SK-N-SH treated with all-trans-retinoic acid at 6 μM for 48 hours (cell line): ENCODE measurements around the gene ABCA12.

Source experiments
- PPARA ChIP-seq: fragments of 250-450 bp; sonication (Bioruptor Pico); IDR thresholded peaks from 2 replicates; pipeline ENCODE4 v1.5.0; 2020; ENCODE audit warnings: mild to moderate bottlenecking, borderline replicate concordance
- RARB ChIP-seq: fragments of 250-450 bp; sonication (Bioruptor Pico); IDR thresholded peaks from 2 replicates; pipeline ENCODE4 v1.8.0; 2021; ENCODE audit warnings: mild to moderate bottlenecking, moderate library complexity
- TOX ChIP-seq: fragments of 250-450 bp; sonication (Bioruptor Pico); IDR thresholded peaks from 2 replicates; pipeline ENCODE4 v1.8.0; 2021; ENCODE audit warnings: mild to moderate bottlenecking, moderate library complexity, borderline replicate concordance
- ZC3H10 ChIP-seq: fragments of 250-450 bp; sonication (Bioruptor Pico); IDR thresholded peaks from 2 replicates; pipeline ENCODE4 v1.5.1; 2021; ENCODE audit warnings: mild to moderate bottlenecking, moderate library complexity
- ZFP30 ChIP-seq: fragments of 450-650 bp; formaldehyde crosslinking; IDR thresholded peaks from 2 replicates; pipeline ENCODE4 v1.5.0; 2022; ENCODE audit warnings: mild to moderate bottlenecking, moderate library complexity
- ZNF565 ChIP-seq: fragments of 450-650 bp; formaldehyde crosslinking; conservative IDR thresholded peaks from 2 replicates; pipeline ENCODE4 v1.5.0; 2020; ENCODE audit warnings: low read depth, mild to moderate bottlenecking, moderate library complexity
- ZNF70 ChIP-seq: fragments of 450-650 bp; formaldehyde crosslinking; IDR thresholded peaks from 2 replicates; pipeline ENCODE4 v1.5.0; 2020; ENCODE audit warnings: mild to moderate bottlenecking, moderate library complexity
- ZNF8 ChIP-seq: fragments of 450-650 bp; formaldehyde crosslinking; IDR thresholded peaks from 2 replicates; pipeline ENCODE4 v1.5.0; 2020; ENCODE audit warnings: mild to moderate bottlenecking, moderate library complexity
- TF ChIP-seq, protein P1 (sequence below): fragments of 250-450 bp; sonication (Bioruptor Pico); IDR thresholded peaks from 2 replicates; pipeline ENCODE4 v1.8.0; 2020; ENCODE audit warnings: mild to moderate bottlenecking, moderate library complexity, borderline replicate concordance
- TF ChIP-seq, protein P2 (sequence below): fragments of 250-450 bp; sonication (Bioruptor Pico); IDR thresholded peaks from 2 replicates; pipeline ENCODE4 v1.5.1; 2020; ENCODE audit warnings: low read depth, mild to moderate bottlenecking, moderate library complexity

DNA sequence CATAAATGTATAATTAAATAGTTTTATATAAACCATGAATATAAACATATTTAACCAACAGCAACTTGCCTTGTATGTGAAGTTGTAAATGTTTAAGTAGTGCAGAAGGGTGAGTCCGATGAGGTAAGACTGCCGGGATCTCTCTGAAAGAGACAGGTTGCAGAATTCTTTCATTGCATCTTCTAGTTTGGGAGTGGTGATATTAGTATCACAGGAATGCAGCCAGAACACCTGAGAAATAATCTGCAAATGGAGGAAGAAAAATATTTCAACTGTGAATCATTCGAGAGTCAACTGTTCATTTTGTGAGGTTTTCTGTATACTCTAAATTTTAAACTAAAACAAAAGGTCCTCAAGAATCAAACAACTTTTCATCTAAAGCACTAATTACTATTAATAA, 123.0 kb downstream of the ABCA12 start:
- TF ChIP-seq ZC3H10 (CRISPR knock-in tag), result no peak
- TF ChIP-seq, protein P1, sequence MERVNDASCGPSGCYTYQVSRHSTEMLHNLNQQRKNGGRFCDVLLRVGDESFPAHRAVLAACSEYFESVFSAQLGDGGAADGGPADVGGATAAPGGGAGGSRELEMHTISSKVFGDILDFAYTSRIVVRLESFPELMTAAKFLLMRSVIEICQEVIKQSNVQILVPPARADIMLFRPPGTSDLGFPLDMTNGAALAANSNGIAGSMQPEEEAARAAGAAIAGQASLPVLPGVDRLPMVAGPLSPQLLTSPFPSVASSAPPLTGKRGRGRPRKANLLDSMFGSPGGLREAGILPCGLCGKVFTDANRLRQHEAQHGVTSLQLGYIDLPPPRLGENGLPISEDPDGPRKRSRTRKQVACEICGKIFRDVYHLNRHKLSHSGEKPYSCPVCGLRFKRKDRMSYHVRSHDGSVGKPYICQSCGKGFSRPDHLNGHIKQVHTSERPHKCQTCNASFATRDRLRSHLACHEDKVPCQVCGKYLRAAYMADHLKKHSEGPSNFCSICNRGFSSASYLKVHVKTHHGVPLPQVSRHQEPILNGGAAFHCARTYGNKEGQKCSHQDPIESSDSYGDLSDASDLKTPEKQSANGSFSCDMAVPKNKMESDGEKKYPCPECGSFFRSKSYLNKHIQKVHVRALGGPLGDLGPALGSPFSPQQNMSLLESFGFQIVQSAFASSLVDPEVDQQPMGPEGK (CRISPR knock-in tag), result no peak
- TF ChIP-seq RARB, result no peak
- TF ChIP-seq, protein P2, sequence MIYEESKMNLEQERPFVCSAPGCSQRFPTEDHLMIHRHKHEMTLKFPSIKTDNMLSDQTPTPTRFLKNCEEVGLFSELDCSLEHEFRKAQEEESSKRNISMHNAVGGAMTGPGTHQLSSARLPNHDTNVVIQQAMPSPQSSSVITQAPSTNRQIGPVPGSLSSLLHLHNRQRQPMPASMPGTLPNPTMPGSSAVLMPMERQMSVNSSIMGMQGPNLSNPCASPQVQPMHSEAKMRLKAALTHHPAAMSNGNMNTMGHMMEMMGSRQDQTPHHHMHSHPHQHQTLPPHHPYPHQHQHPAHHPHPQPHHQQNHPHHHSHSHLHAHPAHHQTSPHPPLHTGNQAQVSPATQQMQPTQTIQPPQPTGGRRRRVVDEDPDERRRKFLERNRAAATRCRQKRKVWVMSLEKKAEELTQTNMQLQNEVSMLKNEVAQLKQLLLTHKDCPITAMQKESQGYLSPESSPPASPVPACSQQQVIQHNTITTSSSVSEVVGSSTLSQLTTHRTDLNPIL (CRISPR knock-in tag), result no peak
- no peak for TF ChIP-seq TOX (CRISPR knock-in tag)
- no peak for TF ChIP-seq ZNF70
- no peak for TF ChIP-seq ZNF565 (CRISPR knock-in tag)
- no peak for TF ChIP-seq ZFP30 (CRISPR knock-in tag)
- TF ChIP-seq ZNF8, result no peak
- TF ChIP-seq PPARA, result no peak
